NCI-H2029 (cell line): ENCODE measurements around the gene ABCB8.

Source experiments
- DNase-seq: peaks from one replicate; lab custom pipeline; 2025; lab: John Stamatoyannopoulos, UW

The ABCB8 gene

GRCh38 chr7:151028131-151028947 is at the start of gene ABCB8:
ABCB8 (plus strand) TSS chr7:151028450; CDS start chr7:151028516, 66 bp downstream.
- peak; percentile 98 for DNase-seq

- no peak for DNase-seq
Observed at GRCh38 chr7:150979713-150980390, 48.4 kb upstream of the ABCB8 start.

- DNase-seq = no peak
Observed at GRCh38 chr7:150980663-150981062, 47.6 kb upstream of the ABCB8 start.

- no peak for DNase-seq
Observed at GRCh38 chr7:150981644-150982043, 46.6 kb upstream of the ABCB8 start.

- DNase-seq = no peak
Observed at GRCh38 chr7:150982351-150982750, 45.9 kb upstream of the ABCB8 start.

- no peak for DNase-seq
Observed at GRCh38 chr7:150983893-150984368, 44.3 kb upstream of the ABCB8 start.

- DNase-seq = peak; percentile 70
Observed at GRCh38 chr7:150986099-150986512, 42.1 kb upstream of the ABCB8 start.

GRCh38 chr7:150986556-150986955 is 41.7 kb upstream of the ABCB8 start:
- no peak for DNase-seq

- DNase-seq = peak; percentile 34
Observed at GRCh38 chr7:150988230-150989226, 39.7 kb upstream of the ABCB8 start.

- no peak for DNase-seq
Observed at GRCh38 chr7:150989456-150989855, 38.8 kb upstream of the ABCB8 start.

GRCh38 chr7:150990416-150991186 is 37.6 kb upstream of the ABCB8 start, which contains the start of gene NOS3:
NOS3 (plus strand) TSS chr7:150991017; CDS start chr7:150993804, 2,787 bp downstream.
- no peak for DNase-seq

- no peak for DNase-seq
Observed at GRCh38 chr7:150992051-150992640, 36.1 kb upstream of the ABCB8 start.

GRCh38 chr7:150992833-150993302 is 35.4 kb upstream of the ABCB8 start:
- DNase-seq = no peak

GRCh38 chr7:150993511-150993910 is 34.7 kb upstream of the ABCB8 start:
- no peak for DNase-seq

- no peak for DNase-seq
Observed at GRCh38 chr7:150994141-150994837, 34.0 kb upstream of the ABCB8 start.

- no peak for DNase-seq
Observed at GRCh38 chr7:150994838-150995510, 33.3 kb upstream of the ABCB8 start.

- DNase-seq = no peak
Observed at GRCh38 chr7:150996376-150997074, 31.7 kb upstream of the ABCB8 start.

GRCh38 chr7:150997075-150997511 is 31.2 kb upstream of the ABCB8 start:
- no peak for DNase-seq

- no peak for DNase-seq
Observed at GRCh38 chr7:150997817-150998216, 30.4 kb upstream of the ABCB8 start.
